ENCODE results near the gene SCARB2.

The SCARB2 gene, protein sequence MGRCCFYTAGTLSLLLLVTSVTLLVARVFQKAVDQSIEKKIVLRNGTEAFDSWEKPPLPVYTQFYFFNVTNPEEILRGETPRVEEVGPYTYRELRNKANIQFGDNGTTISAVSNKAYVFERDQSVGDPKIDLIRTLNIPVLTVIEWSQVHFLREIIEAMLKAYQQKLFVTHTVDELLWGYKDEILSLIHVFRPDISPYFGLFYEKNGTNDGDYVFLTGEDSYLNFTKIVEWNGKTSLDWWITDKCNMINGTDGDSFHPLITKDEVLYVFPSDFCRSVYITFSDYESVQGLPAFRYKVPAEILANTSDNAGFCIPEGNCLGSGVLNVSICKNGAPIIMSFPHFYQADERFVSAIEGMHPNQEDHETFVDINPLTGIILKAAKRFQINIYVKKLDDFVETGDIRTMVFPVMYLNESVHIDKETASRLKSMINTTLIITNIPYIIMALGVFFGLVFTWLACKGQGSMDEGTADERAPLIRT

DNA sequence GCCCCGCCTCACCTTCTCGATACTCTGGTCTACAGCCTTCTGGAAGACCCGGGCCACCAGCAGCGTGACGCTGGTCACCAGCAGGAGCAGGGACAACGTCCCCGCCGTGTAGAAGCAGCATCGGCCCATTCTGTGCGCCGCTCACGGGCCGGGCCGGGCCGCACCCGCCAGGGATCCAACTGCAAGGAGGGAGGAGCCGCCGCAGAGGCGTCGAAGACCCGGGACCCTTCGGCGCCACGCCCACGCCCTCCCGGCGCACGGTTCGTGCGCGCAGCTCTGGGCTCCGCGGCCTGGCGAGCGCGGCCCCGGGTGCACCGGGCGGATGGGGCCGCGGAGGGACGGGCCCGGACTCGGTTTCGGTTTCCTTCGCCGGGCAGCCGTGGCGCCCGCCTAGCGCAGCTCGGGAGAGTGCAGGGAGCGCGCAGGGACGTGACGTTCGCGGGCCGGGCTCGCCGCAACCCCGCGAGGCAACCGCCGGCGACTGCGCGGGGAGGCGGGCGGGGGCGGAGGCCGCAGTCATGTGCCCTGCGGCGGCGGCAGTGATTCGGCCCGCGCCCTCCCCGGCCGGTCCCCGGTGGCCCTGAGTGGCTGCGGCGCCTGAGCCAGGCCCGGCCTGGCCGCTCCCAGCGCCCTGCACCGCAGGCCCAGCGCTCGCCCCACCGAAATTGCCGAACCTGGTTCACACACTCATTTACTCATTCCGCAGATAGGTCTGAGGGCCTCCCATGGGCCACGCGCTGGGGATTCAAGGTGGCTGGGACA lies at the start of gene SCARB2:
Gene SCARB2, minus strand, starts transcription at position 410 of the 762 bp plus-strand sequence. Its CDS starts 281 bp downstream, at position 129.
- TF ChIP-seq, protein P1, sequence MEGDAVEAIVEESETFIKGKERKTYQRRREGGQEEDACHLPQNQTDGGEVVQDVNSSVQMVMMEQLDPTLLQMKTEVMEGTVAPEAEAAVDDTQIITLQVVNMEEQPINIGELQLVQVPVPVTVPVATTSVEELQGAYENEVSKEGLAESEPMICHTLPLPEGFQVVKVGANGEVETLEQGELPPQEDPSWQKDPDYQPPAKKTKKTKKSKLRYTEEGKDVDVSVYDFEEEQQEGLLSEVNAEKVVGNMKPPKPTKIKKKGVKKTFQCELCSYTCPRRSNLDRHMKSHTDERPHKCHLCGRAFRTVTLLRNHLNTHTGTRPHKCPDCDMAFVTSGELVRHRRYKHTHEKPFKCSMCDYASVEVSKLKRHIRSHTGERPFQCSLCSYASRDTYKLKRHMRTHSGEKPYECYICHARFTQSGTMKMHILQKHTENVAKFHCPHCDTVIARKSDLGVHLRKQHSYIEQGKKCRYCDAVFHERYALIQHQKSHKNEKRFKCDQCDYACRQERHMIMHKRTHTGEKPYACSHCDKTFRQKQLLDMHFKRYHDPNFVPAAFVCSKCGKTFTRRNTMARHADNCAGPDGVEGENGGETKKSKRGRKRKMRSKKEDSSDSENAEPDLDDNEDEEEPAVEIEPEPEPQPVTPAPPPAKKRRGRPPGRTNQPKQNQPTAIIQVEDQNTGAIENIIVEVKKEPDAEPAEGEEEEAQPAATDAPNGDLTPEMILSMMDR (conservative IDR thresholded peaks at IDR 0.05; ENCODE audit: low read length): no peak
- DNase-seq (ENCODE audit: low read depth): peak; percentile 87
- peak within 1 kb of the TSS; percentile 85 for H3K4me3 ChIP-seq (ENCODE audit: low read length)

DNA sequence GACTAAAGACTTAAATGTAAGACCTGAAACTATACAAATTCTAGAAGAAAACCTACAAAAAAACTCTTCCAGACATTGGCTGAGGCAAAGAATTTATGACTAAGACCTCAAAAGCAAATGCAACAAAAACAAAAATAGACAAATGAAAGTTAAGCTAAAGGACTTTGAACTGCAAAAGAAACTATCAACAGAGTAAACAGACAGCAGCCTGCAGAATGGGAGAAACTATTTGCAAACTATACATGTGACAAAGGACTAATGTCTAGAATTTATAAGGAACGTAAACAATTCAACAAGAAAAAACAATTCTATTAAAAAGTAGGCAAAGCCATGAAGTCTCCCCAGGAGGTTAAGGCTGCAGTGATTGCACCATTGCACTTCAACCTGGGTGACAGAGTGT lies 46.9 kb upstream of the SCARB2 start:
- TF ChIP-seq, protein P1 (conservative IDR thresholded peaks at IDR 0.05; ENCODE audit: low read length): no peak
- H3K4me3 ChIP-seq (ENCODE audit: low read length): no peak overlapping the region
- DNase-seq (ENCODE audit: low read depth): no peak

DNA sequence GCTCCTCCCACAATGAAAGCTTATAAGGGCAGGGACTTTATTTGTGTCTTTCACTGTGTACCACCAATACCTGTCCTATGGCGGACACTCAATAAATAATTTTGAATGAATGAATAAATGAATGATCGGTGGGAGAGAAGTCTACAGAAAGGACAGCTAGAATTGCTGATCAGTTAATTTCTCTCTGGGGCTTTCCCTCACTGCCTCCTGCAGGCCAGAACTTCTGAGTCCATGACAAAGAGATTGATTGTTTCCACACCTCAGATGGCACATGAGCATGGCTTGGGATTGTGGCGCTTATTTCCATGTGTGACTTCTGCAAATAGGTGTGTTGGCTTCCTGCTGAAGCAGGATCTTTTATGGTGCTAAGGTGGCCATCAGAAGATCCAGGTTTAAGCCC lies 44.2 kb upstream of the SCARB2 start:
- DNase-seq (ENCODE audit: low read depth): no peak
- TF ChIP-seq, protein P1 (conservative IDR thresholded peaks at IDR 0.05; ENCODE audit: low read length): no peak
- no peak overlapping the region for H3K4me3 ChIP-seq (ENCODE audit: low read length)

DNA sequence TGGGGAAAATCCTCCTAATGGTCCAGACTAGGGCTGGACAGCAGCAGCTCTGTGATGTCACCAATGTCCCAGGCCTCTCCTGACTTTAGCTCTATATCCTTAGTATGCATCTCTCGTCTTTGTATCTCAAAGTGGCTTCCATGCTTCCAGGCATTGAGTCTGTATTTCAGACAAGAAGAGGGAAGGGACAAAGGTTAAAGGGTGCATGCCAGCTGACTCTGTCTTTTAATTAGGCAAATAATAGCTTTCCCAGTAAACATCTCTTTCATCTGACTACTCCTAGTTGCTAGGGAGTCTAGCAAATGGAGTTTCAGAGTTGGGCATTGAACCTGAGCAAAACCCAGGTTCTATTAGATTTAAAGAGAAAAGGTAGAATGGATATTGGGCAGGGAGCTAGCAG lies 43.3 kb upstream of the SCARB2 start:
- TF ChIP-seq, protein P1 (conservative IDR thresholded peaks at IDR 0.05; ENCODE audit: low read length): no peak
- no peak for DNase-seq (ENCODE audit: low read depth)
- no peak overlapping the region for H3K4me3 ChIP-seq (ENCODE audit: low read length)

DNA sequence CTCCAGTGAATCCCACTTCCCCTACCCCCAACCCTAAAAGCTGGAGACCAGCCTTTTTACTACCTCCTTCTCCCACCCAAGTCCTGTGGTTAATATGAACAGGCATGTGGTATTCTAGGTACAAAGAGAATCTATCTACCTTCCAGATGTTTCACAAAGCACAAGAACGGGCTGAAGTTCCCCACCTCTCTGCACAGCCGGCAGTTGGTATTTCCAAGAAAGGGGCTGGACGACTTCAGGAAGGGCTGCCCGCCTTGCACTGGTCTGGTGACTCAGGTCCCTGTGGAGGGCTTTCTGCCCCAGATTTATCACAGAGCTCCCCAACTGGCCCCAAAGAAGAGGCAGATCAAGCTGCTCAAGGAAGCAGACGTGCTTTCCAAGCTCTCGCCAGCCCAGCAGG lies 42.4 kb upstream of the SCARB2 start:
- TF ChIP-seq, protein P1 (conservative IDR thresholded peaks at IDR 0.05; ENCODE audit: low read length): no peak
- DNase-seq (ENCODE audit: low read depth): no peak
- H3K4me3 ChIP-seq (ENCODE audit: low read length): no peak overlapping the region

DNA sequence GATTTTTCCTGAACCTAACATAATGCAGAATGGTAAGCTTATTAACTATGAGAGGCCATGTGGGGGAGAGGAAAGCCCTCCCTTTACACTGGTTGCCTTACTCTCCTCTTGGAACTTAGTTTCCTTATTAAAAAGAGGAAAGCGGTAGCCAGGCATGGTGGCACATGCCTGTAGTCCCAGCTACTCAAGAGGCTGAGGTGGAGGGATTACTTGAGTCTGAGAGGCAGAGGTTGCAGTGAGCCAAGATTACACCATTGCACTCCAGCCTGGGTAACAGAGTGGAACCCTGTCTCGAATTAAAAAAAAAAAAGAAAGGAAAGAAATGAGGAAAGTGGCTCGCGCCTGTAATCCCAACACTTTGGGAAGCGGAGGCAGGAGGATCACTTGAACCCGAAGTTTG lies 39.9 kb upstream of the SCARB2 start:
- H3K4me3 ChIP-seq (ENCODE audit: low read length): no peak overlapping the region
- DNase-seq (ENCODE audit: low read depth): no peak
- TF ChIP-seq, protein P1 (conservative IDR thresholded peaks at IDR 0.05; ENCODE audit: low read length): no peak
